PC-3 (cell line): Measurements from ENCODE around the gene MTX1.

Experiments used
- CTCF ChIP-seq: fragments of 300-600 bp; sonication (generic); conservative IDR thresholded peaks from 2 replicates; pipeline ENCODE4 v1.5.1; 2017; ENCODE audit warnings: antibody characterized with exemption, low read depth, mild to moderate bottlenecking, low read length
- EZH2 ChIP-seq: fragments of 300-600 bp; sonication (generic); IDR thresholded peaks from one replicate; pipeline ENCODE4 v1.6.1; 2017; ENCODE audit warnings: antibody characterized with exemption, mild to moderate bottlenecking, low read length; ENCODE audit not compliant: unreplicated experiment

GRCh38 chr1:155175927-155176371 lies 32.5 kb upstream of the MTX1 start:
- no peak for TF ChIP-seq CTCF
- TF ChIP-seq EZH2, result no peak
